ENCODE results near the gene HPGD. TPM values are rescaled to one million over a fixed set of nuclear protein-coding genes. Genes with fewer than 3 reads are reported as not detected.

The HPGD gene
- total and polyA plus RNA-seq, 2 of the 8 experiments (the other 6 are each of a cell fraction or from before 2014, with no cell fraction given) = 1.1 to 1.3 TPM

DNA sequence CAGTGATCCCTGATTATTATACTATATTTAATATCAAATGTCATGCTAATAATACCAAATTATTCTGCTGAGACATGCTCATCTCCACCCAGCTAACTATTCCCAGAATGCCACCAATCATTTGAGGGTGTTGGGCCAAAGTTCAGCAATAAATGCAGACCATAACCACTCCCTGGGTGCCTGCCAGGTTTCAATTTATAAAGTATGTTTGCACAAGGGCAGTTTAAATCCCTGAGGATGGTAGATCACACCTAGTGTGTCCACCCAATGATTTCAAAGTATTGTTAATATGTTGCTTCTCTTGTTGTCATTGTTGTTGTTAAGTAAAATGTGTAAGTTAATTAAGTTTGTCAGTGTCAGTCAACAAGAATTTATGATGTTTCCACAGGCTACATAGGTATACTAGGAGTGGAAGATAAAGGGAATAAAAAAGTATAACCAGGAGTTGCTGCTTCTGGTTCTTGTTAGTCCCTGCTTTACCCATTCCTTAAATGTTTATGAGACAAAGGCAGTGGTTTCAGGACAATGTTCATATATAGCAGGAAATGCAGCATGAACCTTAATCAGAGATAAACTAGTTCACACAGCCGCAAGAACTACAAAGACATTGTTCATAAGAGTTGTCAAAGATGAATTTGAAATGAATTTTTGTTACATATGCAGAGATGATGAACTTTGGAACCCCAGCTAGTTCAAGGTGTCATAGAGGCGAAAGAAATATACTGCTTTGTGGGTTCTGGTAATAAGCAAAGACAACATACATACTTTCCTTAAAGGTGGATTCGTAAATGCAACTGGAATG lies 25.5 kb downstream of the HPGD start:
- CTCF ChIA-PET (ENCODE audit: partially characterized antibody) = interaction anchor here (1.5 kb wide), 1 partner anchor 10 kb away, joined by 4 read pairs; no protein-coding TSS in a partner anchor
- WGBS, 2 experiments (ENCODE audit: extremely low coverage in 1 of 2, insufficient coverage in 1 of 2, insufficient read length in 1 of 2, insufficient replicate concordance in 2 of 2, low coverage in 1 of 2, low lambda C conversion rate in 2 of 2, missing lambda C conversion rate in 1 of 2) = 97% methylated on average over 3 of the region's 3 CpGs; no CpG with 5 or more reads in 1 of the 2 experiments
- H3K23ac ChIP-seq (ENCODE audit: insufficient read length) = no peak overlapping the region
- H3K36me3 ChIP-seq (ENCODE audit: control insufficient read depth in 2 of 4, insufficient read depth in 4 of 4, low read length in 3 of 4) = no peaks in the 10 kb centered on the region
- H4K5ac ChIP-seq (ENCODE audit: insufficient read length, low read depth, low read length) = no peak overlapping the region
- no peak overlapping the region; the same call in 1 of the 2 replicates for H2AFZ ChIP-seq (ENCODE audit: low read length)
- no peaks in the 10 kb centered on the region for H3K9me3 ChIP-seq (ENCODE audit: insufficient read depth in 2 of 2, low read depth in 1 of 2, low read length in 1 of 2)
- FAIRE-seq (no peak), DNase-seq (ENCODE audit: low read depth in 1 of 2, low spot score in 2 of 2) (no peak)
- H3K9ac ChIP-seq (replicated peaks in 1 of 4; ENCODE audit: extremely low read depth in 1 of 4, low read depth in 3 of 4, low read length in 3 of 4) = no peak overlapping the region
- H3K79me2 ChIP-seq (ENCODE audit: control insufficient read depth in 1 of 2, insufficient read depth in 2 of 2, low read length in 2 of 2) = no peaks in the 10 kb centered on the region
- H4K91ac ChIP-seq (replicated peaks; ENCODE audit: insufficient read length, low read length) = no peak overlapping the region
- no peak overlapping the region for H2BK20ac ChIP-seq (ENCODE audit: low read length)
- no peak overlapping the region for H2BK120ac ChIP-seq (replicated peaks; ENCODE audit: low read depth, low read length)
- no peak overlapping the region for H2AK5ac ChIP-seq (ENCODE audit: low read depth, low read length)
- no peak overlapping the region for H3K27ac ChIP-seq (ENCODE audit: low read depth, low read length)
- no peaks in the 10 kb centered on the region for H3K4me1 ChIP-seq (replicated peaks in 1 of 4; ENCODE audit: control insufficient read depth in 3 of 4, insufficient read depth in 4 of 4, low read length in 3 of 4)
- no peak overlapping the region for H3K14ac ChIP-seq (ENCODE audit: insufficient read length)
- POLR2A ChIA-PET (ENCODE audit: partially characterized antibody) = no interaction called here
- no peak overlapping the region for H4K8ac ChIP-seq (ENCODE audit: extremely low read depth, insufficient read depth, low read length)
- no peak overlapping the region for H3K4me3 ChIP-seq (ENCODE audit: extremely low read depth in 1 of 4, insufficient read depth in 2 of 4, low read depth in 3 of 4, low read length in 4 of 4)
- H3K27me3 ChIP-seq (replicated peaks in 1 of 4; ENCODE audit: control insufficient read depth in 3 of 4, extremely low read depth in 1 of 4, insufficient read depth in 3 of 4, low read length in 3 of 4) = no peaks in the 10 kb centered on the region
- no peaks in the 10 kb centered on the region for H3K23me2 ChIP-seq (ENCODE audit: low read depth, low read length)
- H3K79me1 ChIP-seq (ENCODE audit: low read depth, low read length) = no peaks in the 10 kb centered on the region
- H3K4ac ChIP-seq (replicated peaks; ENCODE audit: insufficient read length, low read depth, low read length) = no peak overlapping the region
- H3K4me2 ChIP-seq (ENCODE audit: insufficient read depth in 1 of 2, low read depth in 2 of 2, low read length in 2 of 2) = no peak overlapping the region
- TF ChIP-seq JUND (IDR thresholded peaks at IDR 0.05; ENCODE audit: low read length) (no peak), CBX8 (IDR thresholded peaks at IDR 0.05; ENCODE audit: borderline replicate concordance, low read depth, low read length) (no peak), ZNF274 (IDR thresholded peaks at IDR 0.05; ENCODE audit: borderline replicate concordance, extremely low read depth, low read length) (no peak), SIN3A (conservative IDR thresholded peaks at IDR 0.05 in 1 of 2, IDR thresholded peaks at IDR 0.05 in 1 of 2; ENCODE audit: low read depth in 1 of 2, low read length in 2 of 2) (no peak)
- no peak overlapping the region for H2BK12ac ChIP-seq (ENCODE audit: low read depth, low read length)
- no peak overlapping the region for H2BK5ac ChIP-seq (ENCODE audit: low read depth, low read length)
- H3K56ac ChIP-seq (replicated peaks; ENCODE audit: insufficient read length, low read depth, low read length) = no peak overlapping the region
- no peak overlapping the region for H2BK15ac ChIP-seq (ENCODE audit: low read length)
- H3K18ac ChIP-seq (ENCODE audit: extremely low read depth, low read length) = no peak overlapping the region
- no peaks in the 10 kb centered on the region for H4K20me1 ChIP-seq (replicated peaks in 1 of 2; ENCODE audit: control insufficient read depth in 1 of 2, insufficient read depth in 2 of 2, low read length in 2 of 2)
